Activated CD4-positive, alpha-beta memory T cell treated with anti-CD3 and anti-CD28 coated beads for 36 hours (primary cell): Measurements from ENCODE around the gene ABCC9. TPM values are rescaled to one million over a fixed set of nuclear protein-coding genes. Genes with fewer than 3 reads are reported as not detected.

Experiments
- CTCF ChIA-PET: fragments of 350-600 bp; sonication (Branson Sonifier 250); formaldehyde crosslinking; loops from one replicate; lab custom pipeline; 2021; ENCODE audit warnings: antibody characterized with exemption, inconsistent platforms; lab: Charles Lee
- POLR2A ChIA-PET: fragments of 350-600 bp; sonication (Branson Sonifier 250); formaldehyde crosslinking; loops from one replicate; lab custom pipeline; 2021; ENCODE audit warnings: antibody characterized with exemption; lab: Charles Lee
- DNase-seq: peaks from one replicate; pipeline ENCODE4 v3.0.0-alpha.2; 2020
- H3K27ac Mint-ChIP-seq: one replicate; pipeline ENCODE4 v1.8.0; 2021; ENCODE audit warnings: mixed read lengths
- H3K27me3 Mint-ChIP-seq: one replicate; pipeline ENCODE4 v1.8.0; 2021; ENCODE audit warnings: mixed read lengths
- H3K36me3 Mint-ChIP-seq: one replicate; pipeline ENCODE4 v1.8.0; 2021; ENCODE audit warnings: mixed read lengths
- H3K4me1 Mint-ChIP-seq: one replicate; pipeline ENCODE4 v1.8.0; 2021; ENCODE audit warnings: low read depth, mixed read lengths
- H3K4me3 Mint-ChIP-seq: one replicate; pipeline ENCODE4 v1.8.0; 2021; ENCODE audit warnings: mild to moderate bottlenecking, mixed read lengths
- H3K9me3 Mint-ChIP-seq: one replicate; pipeline ENCODE4 v1.8.0; 2021; ENCODE audit warnings: mixed read lengths
- intact Hi-C: fragments of 100-400 bp; cut with micrococcal nuclease; formaldehyde crosslinking; loops from one replicate; pipeline ENCODE4 v1.15.1; 2023
- total RNA-seq, 2 experiments: library from RNA; stranded (reverse); gene quantifications; one replicate each; pipeline ENCODE4 v1.2.3, GENCODE V29; 2021

The ABCC9 gene
- total RNA-seq, 2 experiments from 2014 or later = not detected

GRCh38 chr12:21962821-21963220 is 21.6 kb upstream of the ABCC9 start:
- intact Hi-C loops = no loop called here
- DNase-seq = no peak
- ChIA-PET CTCF (interaction anchor here (0.6 kb wide), 1 partner anchor 57 kb away, joined by 3 read pairs; no protein-coding TSS in a partner anchor), POLR2A (no interaction called here)
- Mint-ChIP-seq H3K36me3 (peaks cover 2% of the 10 kb centered on the region), H3K9me3 (peaks cover 6% of the 10 kb centered on the region), H3K4me1 (no peaks in the 10 kb centered on the region), H3K27ac (no peak overlapping the region), H3K4me3 (no peak overlapping the region), H3K27me3 (peaks cover 9% of the 10 kb centered on the region)

- H3K4me1 Mint-ChIP-seq = no peaks in the 10 kb centered on the region
- DNase-seq = no peak
- intact Hi-C loops = no loop called here
Measured at GRCh38 chr12:21962236-21962635, 21.0 kb upstream of the ABCC9 start.

GRCh38 chr12:21950649-21951048 is 9.4 kb upstream of the ABCC9 start:
- Mint-ChIP-seq H3K27ac (no peak overlapping the region), H3K4me1 (no peaks in the 10 kb centered on the region), H3K36me3 (peaks cover 4% of the 10 kb centered on the region), H3K27me3 (peaks cover 2% of the 10 kb centered on the region), H3K9me3 (peaks cover 35% of the 10 kb centered on the region), H3K4me3 (no peak overlapping the region)
- no peak for DNase-seq
- intact Hi-C loops = no loop called here
- POLR2A ChIA-PET = no interaction called here
- CTCF ChIA-PET = no interaction called here

More at GRCh38 chr12:21962236-21962635, 21.0 kb upstream of the ABCC9 start:
- POLR2A ChIA-PET = no interaction called here
- Mint-ChIP-seq H3K36me3 (peaks cover 2% of the 10 kb centered on the region), H3K27ac (no peak overlapping the region), H3K27me3 (peaks cover 9% of the 10 kb centered on the region), H3K9me3 (peaks cover 6% of the 10 kb centered on the region), H3K4me3 (no peak overlapping the region)
- CTCF ChIA-PET = no interaction called here

GRCh38 chr12:21949036-21949435 is 7.8 kb upstream of the ABCC9 start:
- intact Hi-C loops = no loop called here
- peaks cover 5% of the 10 kb centered on the region for H3K27me3 Mint-ChIP-seq

GRCh38 chr12:21946983-21947382 is 5.8 kb upstream of the ABCC9 start:
- Mint-ChIP-seq H3K9me3 (peaks cover 43% of the 10 kb centered on the region), H3K4me3 (no peak overlapping the region), H3K27me3 (peaks cover 12% of the 10 kb centered on the region), H3K36me3 (peaks cover 4% of the 10 kb centered on the region), H3K4me1 (no peaks in the 10 kb centered on the region), H3K27ac (no peak overlapping the region)
- ChIA-PET CTCF (no interaction called here), POLR2A (no interaction called here)
- no peak for DNase-seq
- intact Hi-C loops = no loop called here

More at GRCh38 chr12:21949036-21949435, 7.8 kb upstream of the ABCC9 start:
- Mint-ChIP-seq H3K9me3 (peaks cover 43% of the 10 kb centered on the region), H3K4me1 (no peaks in the 10 kb centered on the region), H3K4me3 (no peak overlapping the region), H3K36me3 (peaks cover 4% of the 10 kb centered on the region), H3K27ac (no peak overlapping the region)
- no peak for DNase-seq
- CTCF ChIA-PET = interaction anchor here (1.0 kb wide), 1 partner anchor 69 kb away, joined by 3 read pairs; no protein-coding TSS in a partner anchor
- POLR2A ChIA-PET = no interaction called here

- peaks cover 4% of the 10 kb centered on the region for H3K36me3 Mint-ChIP-seq
- H3K4me3 Mint-ChIP-seq = no peak overlapping the region
Measured at GRCh38 chr12:21945002-21945401, 3.8 kb upstream of the ABCC9 start.

GRCh38 chr12:21942377-21942703 is 1.1 kb upstream of the ABCC9 start:
- Mint-ChIP-seq H3K4me3 (no peak overlapping the region), H3K27me3 (peaks cover 46% of the 10 kb centered on the region), H3K36me3 (peaks cover 4% of the 10 kb centered on the region), H3K9me3 (peaks cover 19% of the 10 kb centered on the region), H3K4me1 (peaks cover 16% of the 10 kb centered on the region), H3K27ac (no peak overlapping the region)
- no peak for DNase-seq
- ChIA-PET POLR2A (no interaction called here), CTCF (no interaction called here)
- intact Hi-C loops = no loop called here

More at GRCh38 chr12:21945002-21945401, 3.8 kb upstream of the ABCC9 start:
- intact Hi-C loops = no loop called here
- H3K4me1 Mint-ChIP-seq = peaks cover 14% of the 10 kb centered on the region
- DNase-seq = no peak
- CTCF ChIA-PET = no interaction called here
- POLR2A ChIA-PET = no interaction called here
- H3K27ac Mint-ChIP-seq = no peak overlapping the region
- peaks cover 29% of the 10 kb centered on the region for H3K27me3 Mint-ChIP-seq
- H3K9me3 Mint-ChIP-seq = peaks cover 36% of the 10 kb centered on the region

GRCh38 chr12:21941506-21942376 is 515 bp upstream of the ABCC9 start:
- H3K27ac Mint-ChIP-seq = no peak overlapping the region
- intact Hi-C loops = no loop called here

GRCh38 chr12:21939435-21939834 is 1.8 kb downstream of the ABCC9 start:
- CTCF ChIA-PET = no interaction called here
- no peak for DNase-seq
- Mint-ChIP-seq H3K4me1 (peaks cover 16% of the 10 kb centered on the region), H3K9me3 (no peaks in the 10 kb centered on the region), H3K27ac (no peak overlapping the region), H3K36me3 (no peaks in the 10 kb centered on the region), H3K4me3 (no peak overlapping the region), H3K27me3 (peaks cover 53% of the 10 kb centered on the region)
- intact Hi-C loops = no loop called here
- POLR2A ChIA-PET = interaction anchor here (0.6 kb wide), 1 partner anchor 242 kb away, joined by 3 read pairs; no protein-coding TSS in a partner anchor

More at GRCh38 chr12:21941506-21942376, 515 bp upstream of the ABCC9 start:
- CTCF ChIA-PET = no interaction called here
- peaks cover 1% of the 10 kb centered on the region for H3K36me3 Mint-ChIP-seq
- peaks cover 14% of the 10 kb centered on the region for H3K9me3 Mint-ChIP-seq
- H3K27me3 Mint-ChIP-seq = peaks cover 50% of the 10 kb centered on the region
- peak overlapping the region; percentile 22 for H3K4me3 Mint-ChIP-seq
- no peak for DNase-seq
- peaks cover 16% of the 10 kb centered on the region for H3K4me1 Mint-ChIP-seq
- POLR2A ChIA-PET = no interaction called here

GRCh38 chr12:21938879-21939278 is 2.3 kb downstream of the ABCC9 start:
- CTCF ChIA-PET = no interaction called here
- Mint-ChIP-seq H3K4me1 (peaks cover 16% of the 10 kb centered on the region), H3K27ac (no peak overlapping the region), H3K27me3 (peaks cover 53% of the 10 kb centered on the region), H3K36me3 (no peaks in the 10 kb centered on the region), H3K4me3 (no peak overlapping the region), H3K9me3 (no peaks in the 10 kb centered on the region)
- no peak for DNase-seq
- POLR2A ChIA-PET = no interaction called here
- intact Hi-C loops = no loop called here

- no peaks in the 10 kb centered on the region for H3K36me3 Mint-ChIP-seq
- ChIA-PET POLR2A (no interaction called here), CTCF (no interaction called here)
- intact Hi-C loops = no loop called here
- no peak overlapping the region for H3K27ac Mint-ChIP-seq
- no peak for DNase-seq
- H3K4me1 Mint-ChIP-seq = peaks cover 2% of the 10 kb centered on the region
- H3K9me3 Mint-ChIP-seq = no peaks in the 10 kb centered on the region
- no peak overlapping the region for H3K4me3 Mint-ChIP-seq
- peaks cover 25% of the 10 kb centered on the region for H3K27me3 Mint-ChIP-seq
Measured at GRCh38 chr12:21934173-21934572, 7.1 kb downstream of the ABCC9 start.

GRCh38 chr12:21933656-21934055 is 7.6 kb downstream of the ABCC9 start:
- intact Hi-C loops = no loop called here
- POLR2A ChIA-PET = no interaction called here
- Mint-ChIP-seq H3K4me1 (no peaks in the 10 kb centered on the region), H3K27ac (no peak overlapping the region), H3K36me3 (no peaks in the 10 kb centered on the region), H3K27me3 (peaks cover 19% of the 10 kb centered on the region), H3K9me3 (no peaks in the 10 kb centered on the region), H3K4me3 (no peak overlapping the region)
- CTCF ChIA-PET = interaction anchor here (1.1 kb wide), 1 partner anchor 235 kb away, joined by 4 read pairs; no protein-coding TSS in a partner anchor
- no peak for DNase-seq
